Occipital lobe (tissue), 2 donors: Measurements from ENCODE around the gene MAJIN. TPM values are rescaled to one million over a fixed set of nuclear protein-coding genes. Genes with fewer than 3 reads are reported as not detected.
"Not testable (repeated sequence)": the region's sequence is repeated elsewhere in the genome, so short reads cannot be mapped to it uniquely, and the experiment has no call there.

Experiments
- DNase-seq: peaks from one replicate; lab custom pipeline; 2025; lab: John Stamatoyannopoulos, UW
- total RNA-seq: library from RNA; depleted of rRNA; stranded (reverse); fragments of >200 nt; gene quantifications from one replicate; pipeline ENCODE4 v1.2.3, GENCODE V29; 2014

MAJIN gene
- total RNA-seq, 1 donor from 2014 or later: not detected

DNA sequence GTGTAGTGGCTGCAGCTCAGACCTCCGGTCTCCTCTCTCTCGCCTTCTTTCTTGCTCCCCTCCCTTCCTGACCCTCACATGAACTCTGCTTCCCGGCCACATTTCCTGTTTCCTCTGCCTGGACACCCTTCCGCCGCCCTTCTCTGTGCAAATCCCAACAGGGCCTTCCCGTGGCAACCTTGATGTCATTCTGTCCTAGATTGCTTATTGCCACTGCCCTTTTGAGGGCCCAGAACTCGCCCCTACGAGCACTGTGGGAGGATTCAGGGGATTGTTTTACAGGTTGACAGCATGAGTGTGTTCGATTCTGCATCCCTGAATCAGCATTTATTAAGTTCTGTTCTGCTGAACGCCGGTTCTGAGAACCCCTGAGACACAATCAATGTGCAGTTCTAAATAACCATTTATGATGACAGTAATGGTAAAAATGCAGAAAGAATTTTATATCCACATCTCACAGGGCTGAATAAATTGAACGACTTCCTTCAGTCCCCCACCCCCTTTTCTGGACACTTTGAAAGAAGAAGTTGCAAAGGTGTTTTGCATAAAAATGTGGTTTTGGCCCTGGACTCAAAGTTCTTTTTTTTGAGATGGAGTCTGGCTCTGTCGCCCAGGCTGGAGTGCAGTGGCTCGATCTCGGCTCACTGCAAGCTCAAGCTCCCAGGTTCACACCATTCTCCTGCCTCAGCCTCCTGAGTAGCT, 18.5 kb upstream of the MAJIN start:
- no peak for DNase-seq

DNA sequence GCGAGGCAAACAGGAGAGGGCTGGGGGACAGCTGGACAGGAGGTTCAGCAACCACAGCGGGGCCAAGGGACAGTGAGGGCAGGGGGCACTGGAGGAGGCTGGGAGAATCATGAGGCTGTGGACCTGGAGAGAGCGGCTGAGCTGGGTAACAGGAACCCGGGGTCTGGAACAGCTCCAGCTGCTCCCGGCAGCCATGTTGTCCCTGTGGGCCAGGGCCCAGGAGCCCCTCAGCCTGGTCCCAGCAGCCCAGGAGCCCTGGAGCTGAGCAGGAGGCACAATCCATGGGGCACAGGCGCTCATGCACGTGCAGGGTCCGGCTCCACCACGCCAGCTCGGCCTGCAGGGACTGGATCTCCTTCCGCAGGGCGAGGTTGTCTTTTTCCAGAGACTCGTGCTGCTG, 17.5 kb upstream of the MAJIN start:
- DNase-seq: no peak

DNA sequence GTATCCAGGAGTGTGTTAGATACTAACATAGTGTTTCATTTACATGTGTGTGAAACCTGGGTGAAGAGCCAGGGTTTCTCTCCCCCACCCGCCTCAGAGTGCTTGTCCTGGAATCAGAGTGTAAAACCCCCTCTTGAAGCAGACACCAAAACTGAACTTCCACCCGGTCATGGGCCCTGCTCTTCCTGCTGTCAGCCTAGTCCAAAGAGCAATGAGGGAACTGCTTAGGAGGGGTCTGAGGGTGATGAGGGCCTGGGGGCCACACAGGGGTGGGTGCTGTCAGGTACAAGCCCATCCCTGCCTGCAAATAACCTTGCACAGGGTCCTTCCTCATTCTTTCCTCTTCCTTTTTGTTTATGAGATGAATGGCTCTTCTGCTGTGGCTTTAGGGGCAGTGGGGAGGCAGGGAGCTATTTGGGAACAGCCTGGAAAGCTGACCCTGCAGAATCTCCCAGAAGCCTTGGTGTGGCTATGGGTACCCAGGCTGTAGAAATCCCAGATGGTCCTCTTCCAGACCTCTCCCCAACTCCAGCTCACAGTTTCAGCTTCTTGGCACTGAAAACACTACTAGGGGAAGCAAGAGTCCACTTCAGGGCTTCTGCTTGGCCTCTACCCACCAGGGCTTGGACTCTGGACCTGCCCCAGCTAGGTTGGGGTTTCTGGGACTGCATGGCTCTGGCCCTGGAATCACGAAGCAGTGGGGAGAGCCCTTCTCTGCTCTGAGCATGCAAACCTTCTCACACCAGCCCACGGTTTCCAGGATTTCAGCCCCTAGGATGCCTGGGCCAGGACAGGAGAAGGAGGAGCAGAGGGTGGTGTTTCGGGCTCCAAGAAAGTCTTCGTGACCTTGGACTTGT, 16.3 kb upstream of the MAJIN start:
- DNase-seq: no peak

DNA sequence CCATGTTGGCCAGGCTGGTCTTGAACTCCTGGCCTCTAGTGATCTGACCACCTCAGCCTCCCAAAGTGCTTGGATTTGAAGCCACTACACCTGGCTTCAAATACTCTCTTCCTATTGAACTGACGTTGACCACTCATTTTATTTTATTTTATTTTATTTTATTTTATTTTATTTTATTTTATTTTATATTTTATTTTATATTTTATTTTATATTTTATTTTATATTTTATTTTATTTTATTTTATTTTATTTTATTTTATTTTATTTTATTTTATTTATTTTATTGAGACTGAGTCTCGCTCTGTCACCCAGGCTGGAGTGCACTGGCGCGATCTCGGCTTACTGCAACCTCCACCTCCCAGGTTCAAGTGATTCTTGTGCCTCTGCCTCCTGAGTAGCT, 11.4 kb upstream of the MAJIN start:
- not testable (repeated sequence) for DNase-seq

DNA sequence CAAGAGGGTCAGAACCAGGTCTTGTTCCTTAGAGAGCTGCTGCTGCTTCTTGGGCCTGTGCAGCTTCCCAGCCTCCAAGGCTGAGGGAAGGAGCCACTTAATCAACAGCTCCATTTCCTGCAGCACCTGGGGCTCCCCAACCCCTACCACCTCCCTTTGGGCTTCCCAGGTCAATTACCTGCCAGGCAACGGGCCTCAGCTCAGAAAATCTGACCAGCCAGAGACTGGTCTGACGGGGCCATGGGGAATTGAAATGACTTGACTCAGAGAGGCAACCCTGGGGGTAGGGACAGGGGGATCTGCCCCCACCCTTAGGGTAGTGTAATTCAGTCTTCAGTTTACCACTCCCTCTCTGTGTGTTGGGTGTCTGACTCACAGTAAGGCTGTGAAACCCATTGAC, 4.7 kb upstream of the MAJIN start:
- DNase-seq: no peak

DNA sequence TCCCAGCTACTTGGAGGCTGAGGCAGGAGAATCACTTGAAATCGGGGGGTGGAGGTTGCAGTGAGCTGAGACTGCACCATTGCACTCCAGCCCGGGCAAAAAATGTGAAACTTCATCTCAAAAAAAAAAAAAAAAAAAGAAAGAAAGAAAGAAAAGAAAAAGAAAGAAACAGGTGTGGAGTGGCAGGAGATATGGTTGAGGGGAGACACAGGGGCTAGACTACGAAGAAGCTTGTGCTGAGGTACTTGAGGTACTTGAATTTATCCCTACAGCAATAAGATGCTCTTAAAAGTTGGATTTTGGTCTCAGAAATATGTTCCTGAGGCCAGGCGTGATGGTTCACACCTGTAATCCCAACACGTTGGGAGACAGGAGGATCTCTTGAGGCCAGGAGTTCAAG, 2.2 kb upstream of the MAJIN start:
- DNase-seq: no peak

DNA sequence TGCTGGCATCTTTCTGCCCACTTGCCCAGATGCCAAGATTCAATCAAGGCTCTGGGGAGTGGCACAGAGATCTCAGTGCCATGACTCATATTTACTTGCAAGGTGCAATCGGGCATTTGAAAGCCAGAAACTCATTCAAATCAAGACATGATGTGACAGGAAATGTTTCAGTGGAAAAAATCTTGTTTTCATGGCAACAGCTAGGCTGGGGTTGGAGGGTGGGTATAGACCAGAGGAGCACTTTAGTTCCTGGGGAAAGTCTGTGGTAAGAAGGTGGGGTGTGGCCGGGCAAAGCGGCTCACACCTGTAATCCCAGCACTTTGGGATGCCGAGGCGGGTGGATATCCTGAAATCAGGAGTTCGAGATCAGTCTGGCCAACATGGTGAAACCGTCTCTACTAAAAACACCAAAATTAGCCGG, 1.2 kb downstream of the MAJIN start:
- DNase-seq: no peak

DNA sequence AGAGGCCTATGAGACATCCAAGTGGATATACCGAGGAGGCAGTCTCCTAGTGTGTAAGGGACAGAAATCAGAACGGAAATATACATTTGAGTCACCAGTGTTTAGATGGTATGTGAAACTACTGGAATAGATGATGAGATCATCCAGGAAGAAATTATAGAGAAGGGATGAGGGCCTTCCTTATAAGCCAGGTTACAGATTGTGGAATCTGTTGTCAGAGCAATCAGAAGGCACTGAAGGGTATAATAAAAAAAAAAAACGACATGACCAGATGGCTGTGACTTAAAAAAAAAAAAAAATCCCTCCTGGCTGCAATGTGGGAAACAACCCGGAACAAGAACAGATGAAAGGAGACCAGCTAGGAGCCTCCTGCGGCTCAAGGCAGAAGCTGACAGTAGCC, 2.7 kb downstream of the MAJIN start:
- no peak for DNase-seq

DNA sequence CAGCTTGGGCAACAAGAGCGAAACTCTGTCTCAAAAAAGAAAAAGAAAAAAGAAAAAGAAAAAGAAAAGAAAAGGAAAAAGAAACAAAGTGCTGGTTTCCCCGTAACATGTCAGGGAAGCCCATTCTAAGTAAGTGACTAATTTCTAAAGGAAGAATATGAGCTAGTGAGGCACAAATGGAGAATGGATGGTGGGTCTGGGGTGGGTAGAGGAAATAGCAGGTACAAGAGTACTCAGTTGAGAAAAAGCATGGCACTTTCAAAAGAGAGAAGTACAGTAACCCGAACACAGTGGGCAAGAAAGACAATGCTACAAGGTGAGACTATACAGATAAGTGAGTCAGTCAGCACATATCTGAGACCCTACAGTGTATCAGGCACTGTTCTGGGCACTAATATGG, 4.5 kb downstream of the MAJIN start:
- DNase-seq: no peak

DNA sequence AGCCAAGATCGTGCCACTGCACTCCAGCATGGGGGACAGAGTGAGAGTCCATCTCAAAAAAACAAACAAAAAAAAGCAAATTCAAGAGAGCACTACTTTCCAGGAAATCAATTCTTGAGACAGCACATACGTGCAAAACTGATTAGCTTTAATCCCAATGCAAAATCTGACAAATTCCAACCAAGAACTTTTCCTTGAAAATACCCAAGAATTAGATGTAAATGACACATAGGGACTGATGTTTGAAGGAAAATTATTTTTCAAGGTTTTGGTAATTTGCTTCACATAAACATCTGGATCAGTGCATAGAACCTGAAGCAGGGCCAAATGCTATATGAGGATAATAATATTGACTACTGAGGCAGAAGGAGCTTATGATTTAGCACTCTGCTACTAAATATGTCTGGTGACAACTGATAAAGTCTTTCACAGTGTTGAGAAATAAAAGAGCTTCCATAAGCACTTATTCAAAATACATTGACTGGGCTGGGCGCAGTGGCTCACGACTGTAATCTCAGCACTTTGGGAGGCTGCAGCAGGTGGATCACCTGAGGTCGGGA, 8.8 kb downstream of the MAJIN start:
- DNase-seq: no peak

DNA sequence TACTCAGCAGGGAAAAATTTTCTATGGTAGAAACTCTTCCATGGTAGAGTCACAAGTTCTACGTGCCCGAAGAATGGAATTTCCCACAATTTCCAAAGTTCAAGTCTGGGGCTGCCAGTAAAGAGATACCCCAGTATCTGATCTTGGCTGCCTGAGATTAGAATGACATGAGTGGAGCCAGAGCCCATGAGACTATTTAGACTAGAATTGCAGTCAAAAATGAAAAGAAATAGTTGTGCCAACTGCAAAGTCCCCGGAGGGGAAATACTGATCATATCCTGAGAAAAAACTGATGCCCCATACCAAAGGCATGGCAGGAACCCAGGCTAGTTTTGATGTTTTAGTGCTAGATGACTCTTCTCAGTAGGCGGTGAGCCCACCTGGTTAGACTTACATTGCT, 11.2 kb downstream of the MAJIN start:
- no peak for DNase-seq

DNA sequence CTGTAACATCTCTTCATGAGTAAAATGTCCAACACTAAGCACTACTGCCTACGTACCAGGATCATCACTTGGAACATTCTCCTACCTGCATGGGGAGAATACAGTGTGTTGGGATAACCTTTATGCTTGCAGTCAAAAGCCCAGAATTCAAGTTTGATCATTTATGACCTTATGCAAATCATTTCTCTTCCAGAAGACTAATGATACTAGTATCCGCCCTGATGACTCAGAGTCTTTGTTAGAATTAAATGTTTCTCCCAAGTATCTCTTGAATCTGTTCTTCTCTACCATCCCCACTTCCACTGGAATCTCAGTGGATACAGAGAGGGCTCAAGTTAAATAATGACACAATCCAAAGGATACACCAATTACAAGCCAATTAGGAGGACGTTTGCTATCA, 12.4 kb downstream of the MAJIN start:
- no peak for DNase-seq

DNA sequence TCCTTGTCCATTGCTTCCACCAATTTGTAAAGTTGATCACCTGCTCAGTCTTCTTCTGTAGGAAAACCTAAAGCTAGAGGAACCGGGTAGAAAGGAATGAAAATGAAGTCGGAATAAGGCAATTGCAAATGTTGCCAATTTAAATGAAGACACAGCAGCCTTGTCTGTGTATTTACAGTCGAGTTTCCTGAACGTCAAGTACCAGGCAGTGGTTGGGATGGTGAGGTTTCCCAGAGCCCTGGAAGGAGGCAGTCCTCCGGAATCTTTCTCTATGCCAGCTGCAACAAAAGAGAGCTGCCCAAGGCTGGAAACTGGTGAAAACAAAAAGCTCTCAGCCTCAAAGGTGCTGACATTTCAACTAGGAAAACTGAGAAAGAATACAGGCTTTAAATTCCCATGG, 17.7 kb downstream of the MAJIN start:
- no peak for DNase-seq

DNA sequence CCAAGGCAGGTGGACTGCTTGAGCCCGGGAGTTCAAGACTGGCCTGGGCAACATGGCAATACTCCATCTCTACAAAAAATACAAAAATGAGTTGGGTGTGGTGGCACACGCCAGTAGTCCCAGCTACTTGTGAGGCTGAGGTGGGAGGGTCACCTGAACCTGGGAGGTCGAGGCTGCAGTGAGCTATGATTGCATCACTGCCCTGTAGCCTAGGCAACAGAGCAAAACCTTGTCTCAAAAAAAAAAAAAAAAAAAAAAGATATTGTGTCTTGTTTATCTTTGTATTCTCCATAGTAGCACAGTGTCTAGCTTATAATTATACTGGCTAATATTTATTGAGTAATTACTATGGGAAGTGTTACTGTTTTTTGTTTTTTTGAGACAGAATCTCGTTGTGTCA, 20.4 kb downstream of the MAJIN start:
- no peak for DNase-seq

DNA sequence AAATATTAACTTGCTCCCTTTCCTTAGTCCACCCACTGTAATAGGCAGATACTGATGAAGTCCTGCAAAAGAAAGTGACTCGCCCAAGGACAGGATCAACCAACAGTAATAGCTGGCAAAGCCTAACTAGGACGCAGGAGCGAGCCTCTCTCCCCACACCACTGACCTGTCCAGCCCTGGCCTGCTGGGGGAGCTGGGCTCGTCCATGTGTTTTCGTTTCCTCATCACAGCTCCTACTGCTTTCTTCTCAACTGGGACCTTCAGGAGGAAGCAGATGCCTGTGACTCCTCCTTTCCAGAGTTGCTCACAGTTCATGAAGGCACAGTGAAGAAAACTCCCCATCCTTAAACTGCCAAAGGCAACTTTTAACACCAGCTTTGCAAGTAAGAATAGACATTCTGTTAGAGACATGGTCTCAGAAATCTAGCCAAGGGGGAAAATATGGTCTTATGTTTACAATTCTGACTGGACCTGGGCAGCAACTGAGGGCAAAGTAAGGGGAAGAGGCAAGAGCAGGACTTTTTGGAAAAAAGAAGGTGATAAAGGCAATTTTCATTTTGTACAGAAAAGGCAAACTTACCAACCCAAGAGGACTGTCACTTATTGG, 24.6 kb downstream of the MAJIN start:
- DNase-seq: no peak

DNA sequence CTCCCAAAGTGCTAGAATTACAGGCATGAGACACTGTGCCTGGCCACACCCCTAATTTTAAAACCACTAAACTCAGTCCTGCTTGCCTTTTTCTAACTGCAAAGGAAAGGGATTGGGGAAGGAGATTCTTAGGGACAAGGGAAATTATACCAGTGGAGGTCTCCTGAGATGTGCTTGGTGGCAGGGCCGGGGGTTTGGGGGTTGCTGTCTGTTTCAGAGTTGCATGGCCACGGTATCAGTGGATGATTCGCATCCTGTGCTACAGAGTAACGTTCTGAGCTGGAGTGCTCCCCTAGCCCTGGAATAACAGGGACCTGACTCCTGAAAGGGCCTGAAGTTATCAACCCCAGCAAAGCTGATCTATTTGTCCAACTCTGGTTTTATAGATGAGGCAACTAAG, 35.4 kb downstream of the MAJIN start:
- no peak for DNase-seq

DNA sequence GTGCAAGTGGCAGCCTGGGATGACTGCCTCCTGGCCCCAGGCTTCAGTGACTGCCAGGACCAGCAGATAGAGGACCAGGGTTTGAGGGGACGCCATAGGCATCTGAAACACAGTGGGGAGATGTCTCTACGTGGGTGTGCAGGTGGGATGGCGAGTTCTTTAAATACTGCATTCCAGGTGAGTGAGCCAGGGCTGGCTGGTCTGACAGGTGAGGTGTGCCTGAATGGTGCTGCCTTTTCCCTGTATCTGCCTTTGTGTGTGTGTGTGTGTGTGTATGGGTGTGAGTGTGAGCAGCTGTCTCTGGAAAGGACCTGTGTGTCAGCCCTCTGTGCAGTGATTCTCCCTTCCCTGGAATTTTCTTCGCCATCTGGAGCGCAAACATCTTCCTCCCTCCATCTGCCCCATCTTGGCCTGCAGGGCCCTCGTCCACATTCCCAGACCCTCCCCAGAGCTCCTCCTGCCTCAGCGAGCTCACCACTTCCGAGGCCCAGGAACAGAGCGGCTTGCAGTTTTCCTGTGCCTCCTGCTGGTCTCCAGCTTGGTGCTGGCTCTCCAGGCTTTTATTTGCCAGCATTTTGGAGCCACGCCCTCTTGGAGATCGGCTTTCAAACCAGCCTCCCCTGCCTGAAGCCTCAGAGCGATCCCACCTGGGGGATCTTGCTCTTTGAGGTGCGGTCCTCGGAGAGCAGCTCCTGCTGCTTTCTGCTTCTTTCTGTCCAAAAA, 36.4 kb downstream of the MAJIN start, which contains the start of gene GPHA2:
Gene GPHA2, minus strand, starts transcription at position 535 of the 723 bp plus-strand sequence. Its CDS starts 433 bp downstream, at position 102.
- DNase-seq: no peak

DNA sequence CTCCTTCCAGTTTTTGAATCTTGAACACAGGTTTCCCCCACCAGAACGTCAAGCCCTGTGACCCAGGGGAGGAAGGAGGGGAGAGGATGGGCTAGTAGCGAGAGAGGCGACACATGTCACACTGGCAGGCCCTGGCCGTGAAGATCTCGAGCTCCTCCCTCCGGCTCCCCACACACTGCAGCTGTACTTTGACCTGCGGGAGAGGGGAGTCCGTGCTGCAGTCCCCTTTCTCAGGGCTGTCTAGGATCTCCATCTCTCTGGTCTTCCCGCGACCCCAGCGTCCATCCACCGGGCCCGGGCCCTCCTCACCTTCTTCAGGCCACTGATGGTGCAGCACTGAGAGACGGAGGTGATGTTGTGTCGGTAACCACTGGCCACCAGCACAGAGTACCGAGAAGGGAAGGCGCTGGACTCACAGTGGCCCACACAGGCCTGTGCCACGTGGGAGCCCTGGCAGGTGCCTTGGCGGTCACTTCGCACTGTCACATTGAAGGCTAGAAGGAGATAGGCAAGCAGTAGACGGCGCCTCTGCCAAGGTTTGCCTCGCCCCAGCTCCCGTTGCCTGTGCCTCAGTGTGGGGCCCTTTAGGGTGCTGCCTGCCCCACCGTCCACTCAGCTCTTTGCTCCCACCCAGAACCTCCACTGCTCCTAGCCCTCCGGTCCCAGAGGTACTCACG, 37.1 kb downstream of the MAJIN start:
- no peak for DNase-seq

DNA sequence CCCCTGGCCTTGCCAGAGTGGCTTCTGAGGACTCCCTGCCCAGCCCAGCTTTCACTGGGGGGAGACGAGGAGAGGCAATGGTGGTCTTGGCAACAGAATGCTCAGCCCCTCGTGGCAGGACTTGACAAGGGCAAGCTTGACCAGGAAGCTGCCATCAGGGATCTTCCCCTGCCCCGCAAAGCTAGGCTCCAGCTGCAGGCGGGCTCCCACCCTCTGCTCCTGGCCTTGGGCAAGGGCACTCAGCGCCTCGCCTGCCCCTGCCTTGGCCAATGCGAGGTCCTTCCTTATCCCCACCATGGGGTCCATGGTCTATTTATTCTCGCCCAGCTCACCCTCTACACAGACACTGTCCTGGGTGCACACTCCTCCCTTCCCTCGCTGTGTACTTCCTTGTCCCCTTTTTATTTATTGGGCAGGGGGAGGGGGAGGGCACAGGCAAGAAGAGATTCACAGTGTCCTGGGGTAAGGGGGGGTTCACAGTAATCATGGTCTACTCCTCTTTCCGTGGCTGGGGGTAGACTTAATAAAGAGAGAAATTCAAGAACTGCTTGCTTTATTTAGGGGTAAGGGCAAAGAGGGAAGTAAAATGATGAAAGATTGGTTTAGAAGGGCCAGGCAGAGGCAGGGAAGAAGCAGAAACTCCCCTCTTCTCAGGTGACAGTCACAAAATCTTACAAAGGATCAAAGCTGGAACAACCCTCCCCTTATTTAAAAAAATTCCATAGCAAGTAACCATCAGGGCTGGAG, 37.8 kb downstream of the MAJIN start:
- DNase-seq: no peak
